WTC11 (cell line): ENCODE results near the gene CHAC1.

Experiments used
- CREB1 ChIP-seq: sonication (generic); formaldehyde crosslinking; IDR thresholded peaks from 2 replicates; pipeline ENCODE4 v1.8.0; 2023; ENCODE audit warnings: mild to moderate bottlenecking, missing genetic modification reagents
- SOX15 ChIP-seq: fragments of 250-450 bp; sonication (Bioruptor Pico); IDR thresholded peaks from 2 replicates; pipeline ENCODE4 v1.9.0; 2021; ENCODE audit warnings: mild to moderate bottlenecking
- ZNF423 ChIP-seq: fragments of 250-450 bp; sonication (Bioruptor Pico); IDR thresholded peaks from 2 replicates; pipeline ENCODE4 v2.1.2; 2022; ENCODE audit warnings: mild to moderate bottlenecking, moderate library complexity
- TF ChIP-seq, protein P1 (sequence below): sonication (generic); formaldehyde crosslinking; IDR thresholded peaks from 2 replicates; pipeline ENCODE4 v1.8.1; 2023; ENCODE audit warnings: mild to moderate bottlenecking, missing genetic modification reagents, moderate library complexity
- TF ChIP-seq, protein P2 (sequence below): fragments of 200-600 bp; IDR thresholded peaks from 2 replicates; pipeline ENCODE4 v1.8.0; 2022; ENCODE audit warnings: antibody characterized with exemption

DNA sequence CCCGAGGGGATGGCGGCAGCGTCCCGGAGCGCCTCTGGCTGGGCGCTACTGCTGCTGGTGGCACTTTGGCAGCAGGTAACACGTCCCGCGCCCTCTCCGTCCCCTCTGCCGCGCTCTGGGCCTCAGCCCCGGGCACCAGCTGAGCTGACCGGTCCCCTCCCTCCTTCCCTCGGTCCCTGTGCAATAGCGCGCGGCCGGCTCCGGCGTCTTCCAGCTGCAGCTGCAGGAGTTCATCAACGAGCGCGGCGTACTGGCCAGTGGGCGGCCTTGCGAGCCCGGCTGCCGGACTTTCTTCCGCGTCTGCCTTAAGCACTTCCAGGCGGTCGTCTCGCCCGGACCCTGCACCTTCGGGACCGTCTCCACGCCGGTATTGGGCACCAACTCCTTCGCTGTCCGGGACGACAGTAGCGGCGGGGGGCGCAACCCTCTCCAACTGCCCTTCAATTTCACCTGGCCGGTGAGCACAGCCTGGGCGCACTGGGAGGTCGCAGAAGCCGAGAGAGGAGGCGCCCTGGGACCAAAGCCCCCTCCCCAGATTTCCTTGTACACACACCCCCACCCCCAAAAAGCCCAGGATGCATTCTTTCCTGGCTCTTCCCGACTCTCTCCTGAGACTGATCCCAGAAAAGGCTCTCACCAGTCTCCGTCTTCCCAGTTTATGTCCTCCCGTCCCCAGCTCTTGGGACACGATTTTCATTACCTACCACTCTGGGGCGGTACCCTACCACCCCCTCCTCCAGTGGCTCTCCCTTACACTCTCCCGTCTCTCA, 23.4 kb upstream of the CHAC1 start:
- TF ChIP-seq, protein P1, sequence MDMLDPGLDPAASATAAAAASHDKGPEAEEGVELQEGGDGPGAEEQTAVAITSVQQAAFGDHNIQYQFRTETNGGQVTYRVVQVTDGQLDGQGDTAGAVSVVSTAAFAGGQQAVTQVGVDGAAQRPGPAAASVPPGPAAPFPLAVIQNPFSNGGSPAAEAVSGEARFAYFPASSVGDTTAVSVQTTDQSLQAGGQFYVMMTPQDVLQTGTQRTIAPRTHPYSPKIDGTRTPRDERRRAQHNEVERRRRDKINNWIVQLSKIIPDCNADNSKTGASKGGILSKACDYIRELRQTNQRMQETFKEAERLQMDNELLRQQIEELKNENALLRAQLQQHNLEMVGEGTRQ (CRISPR knock-in tag): no peak
- TF ChIP-seq, protein P2, sequence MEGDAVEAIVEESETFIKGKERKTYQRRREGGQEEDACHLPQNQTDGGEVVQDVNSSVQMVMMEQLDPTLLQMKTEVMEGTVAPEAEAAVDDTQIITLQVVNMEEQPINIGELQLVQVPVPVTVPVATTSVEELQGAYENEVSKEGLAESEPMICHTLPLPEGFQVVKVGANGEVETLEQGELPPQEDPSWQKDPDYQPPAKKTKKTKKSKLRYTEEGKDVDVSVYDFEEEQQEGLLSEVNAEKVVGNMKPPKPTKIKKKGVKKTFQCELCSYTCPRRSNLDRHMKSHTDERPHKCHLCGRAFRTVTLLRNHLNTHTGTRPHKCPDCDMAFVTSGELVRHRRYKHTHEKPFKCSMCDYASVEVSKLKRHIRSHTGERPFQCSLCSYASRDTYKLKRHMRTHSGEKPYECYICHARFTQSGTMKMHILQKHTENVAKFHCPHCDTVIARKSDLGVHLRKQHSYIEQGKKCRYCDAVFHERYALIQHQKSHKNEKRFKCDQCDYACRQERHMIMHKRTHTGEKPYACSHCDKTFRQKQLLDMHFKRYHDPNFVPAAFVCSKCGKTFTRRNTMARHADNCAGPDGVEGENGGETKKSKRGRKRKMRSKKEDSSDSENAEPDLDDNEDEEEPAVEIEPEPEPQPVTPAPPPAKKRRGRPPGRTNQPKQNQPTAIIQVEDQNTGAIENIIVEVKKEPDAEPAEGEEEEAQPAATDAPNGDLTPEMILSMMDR: no peak
- TF ChIP-seq ZNF423 (CRISPR knock-in tag) (no peak), CREB1 (CRISPR knock-in tag) (no peak), SOX15 (no peak)
